Prostate gland (tissue), 2 donors: ENCODE data around the gene MEG3. TPM values are rescaled to one million over a fixed set of nuclear protein-coding genes. Genes with fewer than 3 reads are reported as not detected.

ENCODE experiments used
- DNase-seq: peaks from one replicate; pipeline ENCODE4 v3.0.0-alpha.2; 2019; ENCODE audit warnings: low spot score
- H3K27ac ChIP-seq, 2 donors: fragments of 200-600 bp; sonication (generic); 2 replicates each; pipeline ENCODE4 v1.5.1; 2017 to 2019
- H3K27me3 ChIP-seq: fragments of 200-600 bp; sonication (generic); replicated peaks from 2 replicates; pipeline ENCODE4 v1.5.1; 2019; ENCODE audit not compliant: insufficient read depth
- H3K36me3 ChIP-seq, 2 donors: fragments of 200-600 bp; sonication (generic); 1 replicate in 1 of 2; 2 replicates in 1 of 2; pipeline versions ENCODE4 v1.5.1 to v1.8.1; 2017 to 2019
- H3K4me1 ChIP-seq: fragments of 200-600 bp; sonication (generic); replicated peaks from 2 replicates; pipeline ENCODE4 v1.5.1; 2019
- H3K4me3 ChIP-seq, 2 donors: fragments of 200-600 bp; sonication (generic); 2 replicates each; pipeline ENCODE4 v1.5.1; 2017 to 2019
- H3K9me3 ChIP-seq: fragments of 200-600 bp; sonication (generic); 2 replicates; pipeline ENCODE4 v1.5.1; 2017
- CTCF ChIP-seq, 4 experiments: fragments of 200-600 bp in 2 of 4; fragments of 450-650 bp in 2 of 4; sonication (generic) in 2 of 4; IDR thresholded peaks; 1 replicate in 3 of 4; 2 replicates in 1 of 4; pipeline ENCODE4 v1.5.1; 2016 to 2019; ENCODE audit warnings: antibody characterized with exemption in 4 of 4, mild to moderate bottlenecking in 2 of 4, moderate library complexity in 2 of 4
- POLR2A ChIP-seq: fragments of 450-650 bp; IDR thresholded peaks from one replicate; pipeline ENCODE4 v1.6.1; 2016; ENCODE audit warnings: antibody characterized with exemption, mild to moderate bottlenecking
- POLR2AphosphoS5 ChIP-seq: sonication (generic); formaldehyde crosslinking; IDR thresholded peaks from one replicate; pipeline ENCODE4 v1.6.1; 2017; ENCODE audit warnings: antibody characterized with exemption
- WGBS: methylation state at CpG from one replicate; pipeline ENCODE4 v1.1.5; 2018; 5-methylcytosine and 5-hydroxymethylcytosine counted together
- intact Hi-C: fragments of 100-400 bp; cut with DNase I; formaldehyde crosslinking; loops from one replicate; pipeline ENCODE4 v1.14.2; 2022
- total RNA-seq, 2 donors: library from RNA; depleted of rRNA; stranded (reverse); fragments of >200 nt; gene quantifications; one replicate each; pipeline ENCODE4 v1.1.0, GENCODE V29; 2016

The MEG3 gene
- total RNA-seq = 100 to 1,000 TPM in 1 of 2 donors, 10 to 100 TPM in 1; 21.9 to 135 TPM

DNA sequence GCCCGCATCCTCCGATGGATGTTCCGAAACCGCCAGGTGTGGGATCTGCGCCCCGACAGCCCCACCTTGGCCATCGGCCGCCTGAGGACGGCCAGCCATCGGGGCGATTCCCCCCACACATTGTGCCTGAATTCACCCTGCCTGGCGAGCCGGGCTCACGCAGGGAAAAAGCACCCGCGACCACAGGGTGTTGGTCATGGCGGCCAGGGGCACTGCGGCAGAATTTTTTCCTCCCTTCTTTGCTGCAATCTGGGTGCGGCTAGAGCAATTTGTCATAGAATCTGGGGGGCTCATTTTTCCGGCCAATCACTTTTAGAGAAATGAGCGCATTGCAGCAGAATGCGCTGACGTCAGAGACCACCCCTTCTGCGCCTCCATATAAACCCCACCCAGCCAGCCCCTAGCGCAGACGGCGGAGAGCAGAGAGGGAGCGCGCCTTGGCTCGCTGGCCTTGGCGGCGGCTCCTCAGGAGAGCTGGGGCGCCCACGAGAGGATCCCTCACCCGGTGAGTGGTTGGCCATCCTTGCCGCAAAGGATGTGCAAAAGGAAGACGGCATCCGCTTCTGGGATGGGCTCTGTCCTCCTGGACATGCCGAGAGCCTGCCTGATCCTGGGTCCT is at the start of gene MEG3:
MEG3 (plus strand) TSS at position 406 of the 619 bp plus-strand sequence.
- Histone ChIP-seq H3K9me3 (no peaks in the 10 kb centered on the region), H3K36me3 (no peaks in the 10 kb centered on the region), H3K27ac (peak within 1 kb of the TSS in 1 of 2 donors; percentile 7), H3K4me3 (peak within 1 kb of the TSS; percentile 18 to 22), H3K27me3 (no peaks in the 10 kb centered on the region), H3K4me1 (peaks cover 3% of the 10 kb centered on the region)
- TF ChIP-seq CTCF (IDR thresholded peaks at IDR 0.05) (no peak), POLR2A (peak; percentile 43), POLR2AphosphoS5 (peak; percentile 67)
- DNase-seq = peak; percentile 27
- 51% methylated on average over 39 of the region's 39 CpGs for WGBS
- intact Hi-C loops = no loop called here

GRCh38 chr14:100776681-100777365 is 49.1 kb upstream of the MEG3 start:
- H3K4me3 ChIP-seq = no peak overlapping the region
- no peaks in the 10 kb centered on the region for H3K27me3 ChIP-seq
- no peaks in the 10 kb centered on the region for H3K9me3 ChIP-seq
- TF ChIP-seq POLR2A (no peak), POLR2AphosphoS5 (no peak), CTCF (IDR thresholded peaks at IDR 0.05) (no peak)
- intact Hi-C loops = no loop called here
- no peak for DNase-seq
- H3K36me3 ChIP-seq = no peaks in the 10 kb centered on the region
- H3K27ac ChIP-seq = no peak overlapping the region
- WGBS = 80% methylated on average over 14 of the region's 14 CpGs
- H3K4me1 ChIP-seq = no peaks in the 10 kb centered on the region

DNA sequence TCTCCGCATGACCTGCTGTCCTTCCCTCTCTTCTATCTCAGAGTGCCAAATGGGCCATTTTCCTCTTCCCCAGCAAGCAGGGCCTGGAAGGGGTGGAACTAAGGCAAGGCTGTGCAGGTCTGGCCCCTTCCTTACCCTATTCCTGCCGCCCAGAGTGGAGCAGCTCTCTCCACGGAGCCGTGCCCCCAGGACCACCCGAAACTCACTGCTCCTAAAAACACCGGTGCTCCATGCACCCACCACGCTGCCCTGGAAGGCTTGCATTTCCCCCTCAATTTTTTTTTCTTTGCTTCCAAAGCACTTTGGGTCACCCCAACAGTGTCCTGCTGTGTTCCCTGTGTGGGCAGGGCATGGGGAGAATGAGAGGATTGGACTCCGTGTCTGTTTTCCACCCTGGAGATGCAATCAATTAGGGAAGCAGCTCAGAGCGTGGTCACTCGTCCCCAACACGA is 48.5 kb upstream of the MEG3 start:
- intact Hi-C loops = no loop called here
- DNase-seq = no peak
- TF ChIP-seq POLR2A (no peak), CTCF (IDR thresholded peaks at IDR 0.05) (no peak), POLR2AphosphoS5 (no peak)
- WGBS = 83% methylated on average over 11 of the region's 11 CpGs
- Histone ChIP-seq H3K4me1 (no peaks in the 10 kb centered on the region), H3K9me3 (no peaks in the 10 kb centered on the region), H3K36me3 (no peaks in the 10 kb centered on the region), H3K4me3 (no peak overlapping the region), H3K27ac (no peak overlapping the region), H3K27me3 (no peaks in the 10 kb centered on the region)

GRCh38 chr14:100777818-100778525 is 47.9 kb upstream of the MEG3 start:
- DNase-seq = no peak
- H3K27me3 ChIP-seq = no peaks in the 10 kb centered on the region
- 75% methylated on average over 22 of the region's 22 CpGs for WGBS
- H3K9me3 ChIP-seq = no peaks in the 10 kb centered on the region
- intact Hi-C loops = no loop called here
- H3K36me3 ChIP-seq = no peaks in the 10 kb centered on the region
- no peaks in the 10 kb centered on the region for H3K4me1 ChIP-seq
- TF ChIP-seq POLR2A (no peak), CTCF (IDR thresholded peaks at IDR 0.05) (no peak), POLR2AphosphoS5 (no peak)
- H3K27ac ChIP-seq = no peak overlapping the region
- no peak overlapping the region for H3K4me3 ChIP-seq
